H9 (cell line): Measurements from ENCODE around the gene FNDC3B. TPM values are rescaled to one million over a fixed set of nuclear protein-coding genes. Genes with fewer than 3 reads are reported as not detected.

ENCODE experiments used
- DNase-seq: peaks from one replicate; pipeline ENCODE4 v3.0.0-alpha.2; 2017
- H2AFZ ChIP-seq: one replicate; pipeline ENCODE4 v1.6.1; 2013; ENCODE audit warnings: mild to moderate bottlenecking, low read length, control low read depth, moderate library complexity
- H2AK5ac ChIP-seq: 2 replicates; pipeline ENCODE4 v1.6.1; 2013; ENCODE audit warnings: low read length, control low read depth, mixed read lengths; ENCODE audit not compliant: insufficient read length
- H2BK120ac ChIP-seq: one replicate; pipeline ENCODE4 v1.6.1; 2013; ENCODE audit warnings: low read depth, mild to moderate bottlenecking, low read length, control low read depth, inconsistent platforms; ENCODE audit not compliant: poor library complexity, severe bottlenecking
- H2BK12ac ChIP-seq: 2 replicates; pipeline ENCODE4 v1.6.1; 2013; ENCODE audit warnings: low read length, control low read depth, mixed read lengths, low read depth; ENCODE audit not compliant: insufficient read length
- H2BK15ac ChIP-seq: 2 replicates; pipeline ENCODE4 v1.6.1; 2013; ENCODE audit warnings: low read depth, low read length, control low read depth
- H2BK20ac ChIP-seq: one replicate; pipeline ENCODE4 v1.6.1; 2013; ENCODE audit warnings: low read depth, mild to moderate bottlenecking, low read length, control low read depth, inconsistent platforms; ENCODE audit not compliant: poor library complexity, severe bottlenecking
- H2BK5ac ChIP-seq: 2 replicates; pipeline ENCODE4 v1.6.1; 2013; ENCODE audit warnings: low read length, control low read depth, mixed read lengths; ENCODE audit not compliant: insufficient read length
- H3K14ac ChIP-seq: 2 replicates; pipeline ENCODE4 v1.6.1; 2013; ENCODE audit warnings: low read length, control low read depth; ENCODE audit not compliant: insufficient read depth
- H3K18ac ChIP-seq: 2 replicates; pipeline ENCODE4 v1.6.1; 2013; ENCODE audit warnings: low read depth, mild to moderate bottlenecking, mixed read lengths, low read length, control low read depth; ENCODE audit not compliant: insufficient read length
- H3K23ac ChIP-seq: 2 replicates; pipeline ENCODE4 v1.6.1; 2013; ENCODE audit warnings: low read length, control low read depth, mixed read lengths, low read depth; ENCODE audit not compliant: insufficient read length
- H3K23me2 ChIP-seq: 2 replicates; pipeline ENCODE4 v1.6.1; 2013; ENCODE audit warnings: low read depth, mild to moderate bottlenecking, mixed read lengths, low read length, control low read depth; ENCODE audit not compliant: insufficient read length, poor library complexity, severe bottlenecking
- H3K27ac ChIP-seq: 2 replicates; pipeline ENCODE4 v1.5.1; 2013; ENCODE audit warnings: low read length, control low read depth, mixed read lengths, low read depth; ENCODE audit not compliant: insufficient read length
- H3K27me3 ChIP-seq: 2 replicates; pipeline ENCODE4 v1.6.1; 2013; ENCODE audit warnings: low read length, control low read depth, inconsistent platforms; ENCODE audit not compliant: insufficient read depth
- H3K4ac ChIP-seq: 2 replicates; pipeline ENCODE4 v1.6.1; 2013; ENCODE audit warnings: low read depth, mild to moderate bottlenecking, control low read depth, inconsistent platforms, low read length, moderate library complexity
- H3K4me1 ChIP-seq: 2 replicates; pipeline ENCODE4 v1.6.1; 2013; ENCODE audit warnings: low read length, control low read depth, inconsistent platforms; ENCODE audit not compliant: insufficient read depth
- H3K4me2 ChIP-seq: 2 replicates; pipeline ENCODE4 v1.6.1; 2013; ENCODE audit warnings: low read length, control low read depth, mixed read lengths; ENCODE audit not compliant: insufficient read length, insufficient read depth
- H3K56ac ChIP-seq: 2 replicates; pipeline ENCODE4 v1.6.1; 2013; ENCODE audit warnings: low read depth, mild to moderate bottlenecking, mixed read lengths, low read length, control low read depth; ENCODE audit not compliant: insufficient read length
- H3K79me1 ChIP-seq: 2 replicates; pipeline ENCODE4 v1.6.1; 2013; ENCODE audit warnings: low read depth, mild to moderate bottlenecking, moderate library complexity, low read length, control low read depth, inconsistent platforms; ENCODE audit not compliant: insufficient read depth, poor library complexity, severe bottlenecking
- H3K79me2 ChIP-seq: 2 replicates; pipeline ENCODE4 v1.6.1; 2013; ENCODE audit warnings: low read length, control low read depth, inconsistent platforms; ENCODE audit not compliant: insufficient read depth
- H3K9ac ChIP-seq: 2 replicates; pipeline ENCODE4 v1.6.1; 2013; ENCODE audit warnings: low read length, control low read depth, mixed read lengths; ENCODE audit not compliant: insufficient read length; ENCODE audit errors: extremely low read depth
- H3K9me3 ChIP-seq: one replicate; pipeline ENCODE4 v1.6.1; 2013; ENCODE audit warnings: low read depth, low read length, inconsistent platforms; ENCODE audit not compliant: control insufficient read depth
- H3T11ph ChIP-seq: one replicate; pipeline ENCODE4 v1.6.1; 2013; ENCODE audit warnings: mild to moderate bottlenecking, low read length, control low read depth, inconsistent platforms
- H4K20me1 ChIP-seq: one replicate; pipeline ENCODE4 v1.6.1; 2013; ENCODE audit not compliant: control insufficient read depth, insufficient read length, insufficient read depth
- H4K5ac ChIP-seq: 2 replicates; pipeline ENCODE4 v1.6.1; 2013; ENCODE audit warnings: low read depth, mild to moderate bottlenecking, mixed read lengths, low read length, control low read depth; ENCODE audit not compliant: insufficient read length
- H4K8ac ChIP-seq: replicated peaks from 2 replicates; pipeline ENCODE4 v1.6.1; 2013; ENCODE audit warnings: low read length, control low read depth, mixed read lengths, low read depth; ENCODE audit not compliant: insufficient read length
- H4K91ac ChIP-seq: 2 replicates; pipeline ENCODE4 v1.6.1; 2013; ENCODE audit warnings: low read depth, mild to moderate bottlenecking, moderate library complexity, mixed read lengths, low read length, control low read depth; ENCODE audit not compliant: insufficient read length
- H3K27ac Mint-ChIP-seq, 3 experiments: 2 replicates in 2 of 3; 3 replicates in 1 of 3; pipeline ENCODE4 v1.8.0; 2020 to 2021; ENCODE audit warnings: mixed read lengths in 3 of 3, mild to moderate bottlenecking in 1 of 3, moderate library complexity in 1 of 3
- H3K27me3 Mint-ChIP-seq: 2 replicates; pipeline ENCODE4 v1.8.0; 2021; ENCODE audit warnings: low read depth, mild to moderate bottlenecking, moderate library complexity, mixed read lengths
- H3K36me3 Mint-ChIP-seq, 3 experiments: 2 replicates in 2 of 3; 3 replicates in 1 of 3; pipeline ENCODE4 v1.8.0; 2020 to 2021; ENCODE audit warnings: low read depth in 3 of 3, mixed read lengths in 3 of 3; ENCODE audit not compliant: insufficient read depth in 1 of 3
- H3K4me1 Mint-ChIP-seq, 2 experiments: 2 replicates each; pipeline ENCODE4 v1.8.0; 2020; ENCODE audit warnings: mixed read lengths in 2 of 2
- H3K4me3 Mint-ChIP-seq, 2 experiments: 2 replicates in 1 of 2; 3 replicates in 1 of 2; pipeline ENCODE4 v1.8.0; 2020 to 2021; ENCODE audit warnings: mild to moderate bottlenecking in 2 of 2, mixed read lengths in 2 of 2, moderate library complexity in 1 of 2
- H3K9me3 Mint-ChIP-seq, 2 experiments: 2 replicates in 1 of 2; 3 replicates in 1 of 2; pipeline ENCODE4 v1.8.0; 2020; ENCODE audit warnings: mild to moderate bottlenecking in 2 of 2, mixed read lengths in 2 of 2, moderate library complexity in 1 of 2
- WGBS: extraction: QIAGEN DNeasy Blood & Tissue Kit; methylation state at CpG from one replicate; pipeline ENCODE4 v1.1.7; 2013; ENCODE audit warnings: missing lambda C conversion rate, low lambda C conversion rate, mixed read lengths; ENCODE audit not compliant: insufficient read length; ENCODE audit errors: extremely low coverage; 5-methylcytosine and 5-hydroxymethylcytosine counted together
- total RNA-seq: library from RNA; stranded (reverse); gene quantifications from 2 replicates; pipeline ENCODE4 v1.2.1, GENCODE V29; 2021
- TF ChIP-seq, protein P1 (sequence below): fragments of 200-600 bp; sonication (generic); conservative IDR thresholded peaks from 3 replicates; pipeline ENCODE4 v1.8.0; 2021; ENCODE audit warnings: antibody characterized with exemption, mild to moderate bottlenecking

The FNDC3B gene
- total RNA-seq, 1 experiment from 2014 or later: 43.8 TPM

DNA sequence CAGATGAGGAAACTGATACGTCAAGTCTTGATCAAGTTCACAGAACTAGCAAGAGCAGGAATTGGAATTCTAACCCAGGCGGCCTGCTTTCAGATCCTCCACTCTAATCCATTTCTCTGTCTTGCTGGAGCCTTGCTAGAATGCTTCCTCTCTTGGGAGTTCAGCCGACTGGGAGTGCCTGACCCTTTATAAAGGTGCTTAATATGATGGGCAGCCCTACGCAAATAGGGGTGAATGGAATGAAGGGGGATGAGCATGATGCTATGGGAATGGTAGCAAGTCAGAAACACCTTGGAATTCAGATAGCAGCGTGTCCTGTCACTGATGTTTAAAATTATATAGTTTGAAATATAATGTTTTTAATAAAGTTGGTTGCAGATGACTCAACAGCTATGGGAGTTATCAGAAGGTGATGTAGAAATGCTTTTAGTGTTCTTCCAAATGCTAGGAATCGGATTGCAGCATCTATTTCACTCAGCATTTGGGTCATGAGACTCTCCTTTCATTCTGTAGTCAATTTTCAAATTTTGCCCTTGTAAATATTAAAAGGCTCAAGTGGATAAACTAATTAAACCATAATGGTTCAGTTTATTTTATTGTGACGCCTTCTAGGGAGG lies 150.7 kb downstream of the FNDC3B start:
- H4K8ac ChIP-seq: no peak overlapping the region
- no peak overlapping the region for H3K4ac ChIP-seq
- Mint-ChIP-seq H3K4me3 (no peak overlapping the region), H3K27me3 (no peaks in the 10 kb centered on the region), H3K4me1 (peaks cover 6 to 13% of the 10 kb centered on the region in 2 experiments), H3K36me3 (peaks cover 4 to 7% (median 4%) of the 10 kb centered on the region in 3 experiments; a peak in 5 of 7 replicates), H3K27ac (peak overlapping the region in 1 of 3 experiments; percentile 63; a peak in 2 of 7 replicates), H3K9me3 (0 out of 5 replicates have a peak, but pooled peaks cover 0 to 4% of the 10 kb centered on the region in 2 experiments)
- no CpG with 5 or more reads among the region's 7 CpGs for WGBS
- H3K23me2 ChIP-seq: no peaks in the 10 kb centered on the region
- TF ChIP-seq, protein P1, sequence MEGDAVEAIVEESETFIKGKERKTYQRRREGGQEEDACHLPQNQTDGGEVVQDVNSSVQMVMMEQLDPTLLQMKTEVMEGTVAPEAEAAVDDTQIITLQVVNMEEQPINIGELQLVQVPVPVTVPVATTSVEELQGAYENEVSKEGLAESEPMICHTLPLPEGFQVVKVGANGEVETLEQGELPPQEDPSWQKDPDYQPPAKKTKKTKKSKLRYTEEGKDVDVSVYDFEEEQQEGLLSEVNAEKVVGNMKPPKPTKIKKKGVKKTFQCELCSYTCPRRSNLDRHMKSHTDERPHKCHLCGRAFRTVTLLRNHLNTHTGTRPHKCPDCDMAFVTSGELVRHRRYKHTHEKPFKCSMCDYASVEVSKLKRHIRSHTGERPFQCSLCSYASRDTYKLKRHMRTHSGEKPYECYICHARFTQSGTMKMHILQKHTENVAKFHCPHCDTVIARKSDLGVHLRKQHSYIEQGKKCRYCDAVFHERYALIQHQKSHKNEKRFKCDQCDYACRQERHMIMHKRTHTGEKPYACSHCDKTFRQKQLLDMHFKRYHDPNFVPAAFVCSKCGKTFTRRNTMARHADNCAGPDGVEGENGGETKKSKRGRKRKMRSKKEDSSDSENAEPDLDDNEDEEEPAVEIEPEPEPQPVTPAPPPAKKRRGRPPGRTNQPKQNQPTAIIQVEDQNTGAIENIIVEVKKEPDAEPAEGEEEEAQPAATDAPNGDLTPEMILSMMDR: no peak
- H2AFZ ChIP-seq: no peak overlapping the region
- no peak overlapping the region for H2BK12ac ChIP-seq
- no peak overlapping the region for H2BK5ac ChIP-seq
- H2BK15ac ChIP-seq: no peak overlapping the region
- no peak overlapping the region for H3K4me2 ChIP-seq
- H3K9me3 ChIP-seq: no peaks in the 10 kb centered on the region
- no peaks in the 10 kb centered on the region for H3K79me1 ChIP-seq
- DNase-seq: no peak
- H3K4me1 ChIP-seq: no peaks in the 10 kb centered on the region
- H2BK120ac ChIP-seq: no peak overlapping the region
- no peak overlapping the region for H3K18ac ChIP-seq
- no peak overlapping the region for H3K56ac ChIP-seq
- H3K79me2 ChIP-seq: 0 out of 2 replicates have a peak, but pooled peaks cover 1% of the 10 kb centered on the region
- no peak overlapping the region for H4K91ac ChIP-seq
- no peaks in the 10 kb centered on the region for H4K20me1 ChIP-seq
- H3K27ac ChIP-seq: no peak overlapping the region
- no peak overlapping the region for H3K23ac ChIP-seq
- H3K14ac ChIP-seq: no peak overlapping the region
- H4K5ac ChIP-seq: no peak overlapping the region
- no peak overlapping the region for H2AK5ac ChIP-seq
- no peak overlapping the region for H2BK20ac ChIP-seq
- no peaks in the 10 kb centered on the region for H3K27me3 ChIP-seq
- H3K9ac ChIP-seq: no peak overlapping the region
- H3T11ph ChIP-seq: no peak overlapping the region
